ENCODE results near the gene RTP4.

Gene RTP4

GRCh38 chr3:187368251-187369088 lies at the start of gene RTP4:
TSS of gene RTP4 (plus strand) at chr3:187368385. CDS start at chr3:187368442, 57 bp downstream.
- DNase-seq (ENCODE audit: low read depth): no peak

DNA sequence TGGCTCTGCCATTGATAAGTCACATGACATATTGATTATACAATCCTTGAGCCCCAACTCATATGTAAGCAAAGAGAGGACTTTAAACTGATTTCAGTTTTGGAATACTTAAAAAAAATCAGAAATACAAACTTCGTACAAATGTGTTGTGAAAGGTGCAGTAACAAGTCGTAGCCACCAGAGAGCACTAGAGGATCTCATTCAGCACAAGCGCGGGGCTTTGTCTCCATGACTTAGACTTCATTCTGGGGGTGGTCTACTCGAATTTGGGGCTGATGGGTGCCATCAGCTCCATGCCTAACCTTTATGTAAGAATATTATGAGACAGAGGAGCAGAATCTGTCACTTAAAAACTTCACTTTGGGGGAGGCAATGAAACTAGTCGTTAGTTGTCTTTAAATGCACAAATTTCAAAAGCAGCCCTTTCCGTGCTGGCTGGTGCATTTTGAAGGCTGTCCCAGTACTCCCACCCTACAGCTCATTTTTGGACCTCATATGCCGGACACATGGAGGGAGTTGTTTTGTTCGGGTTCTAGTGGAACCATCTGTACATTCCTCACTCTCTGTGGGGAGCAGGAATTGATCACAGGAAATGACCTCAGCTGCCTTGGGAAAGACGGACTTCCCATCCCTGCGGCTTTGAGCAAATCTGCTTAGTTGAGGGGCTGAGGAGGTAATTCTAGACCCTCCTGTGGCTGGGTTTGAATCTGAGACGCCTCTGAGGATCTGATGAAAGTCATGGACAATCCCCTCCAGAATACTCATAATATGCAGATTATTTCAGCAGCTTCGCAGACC lies 49.2 kb upstream of the RTP4 start:
- no peak for DNase-seq (ENCODE audit: low read depth)

- peak; percentile 12 for DNase-seq (ENCODE audit: low read depth)
These were observed 48.4 kb upstream of the RTP4 start for GRCh38 chr3:187319699-187320302.

GRCh38 chr3:187321766-187322165 lies 46.4 kb upstream of the RTP4 start:
- no peak for DNase-seq (ENCODE audit: low read depth)

GRCh38 chr3:187322291-187322690 lies 45.9 kb upstream of the RTP4 start:
- DNase-seq (ENCODE audit: low read depth): no peak

DNA sequence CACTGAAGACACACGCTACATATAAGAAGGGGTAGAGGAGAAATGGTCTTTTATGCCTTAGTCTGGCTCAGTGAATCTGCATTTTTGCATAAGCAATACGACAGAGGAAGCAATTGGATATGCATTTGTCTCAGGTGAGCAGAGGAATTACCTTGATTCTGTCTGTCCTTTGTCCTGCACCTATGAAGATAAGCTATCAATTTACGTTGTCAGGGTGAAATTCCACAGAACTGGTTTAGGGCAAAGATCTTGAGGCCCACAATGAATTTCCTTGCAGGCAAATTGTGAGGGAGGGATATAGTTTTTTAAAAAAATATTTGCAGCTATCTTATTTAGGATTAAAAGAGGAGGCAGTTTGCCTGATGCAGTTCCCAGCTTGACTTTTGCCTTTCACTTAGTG lies 45.1 kb upstream of the RTP4 start:
- no peak for DNase-seq (ENCODE audit: low read depth)

DNA sequence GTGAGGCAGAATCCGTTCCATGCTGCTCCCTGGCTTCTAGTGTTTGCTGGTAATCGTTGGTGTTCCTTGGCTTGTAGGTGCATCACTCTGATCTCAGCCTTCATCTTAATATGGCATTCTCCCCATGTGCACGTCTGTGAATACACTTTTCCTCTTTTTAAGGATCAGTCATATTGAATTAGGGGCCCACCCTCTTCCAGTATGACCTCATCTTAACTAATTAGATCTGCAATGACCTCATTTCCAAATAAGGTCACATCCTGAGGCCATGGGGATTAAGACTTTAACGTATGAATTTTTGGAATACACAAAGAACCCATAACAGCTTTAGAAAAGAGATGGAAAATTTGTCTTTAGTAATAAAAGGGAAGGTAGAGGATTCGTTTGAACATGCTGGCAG lies 42.6 kb upstream of the RTP4 start:
- DNase-seq (ENCODE audit: low read depth): no peak

DNA sequence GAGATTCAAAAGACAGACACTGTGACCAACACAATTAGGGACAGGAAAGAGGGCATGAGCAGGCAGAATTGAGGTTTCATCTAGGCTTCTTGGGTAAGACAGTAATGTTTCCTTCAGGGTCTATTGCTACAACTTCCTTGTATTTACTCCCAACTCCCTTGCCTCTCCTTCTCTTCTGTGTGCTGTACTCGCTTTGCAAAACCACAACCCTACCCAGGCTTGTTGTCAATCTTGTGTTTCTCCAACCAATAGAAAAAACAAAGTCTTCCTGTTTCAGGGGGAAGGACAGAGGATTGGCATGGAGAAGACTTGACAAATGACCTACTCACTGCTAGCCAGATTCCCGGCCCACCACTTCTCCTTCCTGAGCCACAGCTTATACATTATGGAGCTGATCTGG lies 40.3 kb upstream of the RTP4 start:
- no peak for DNase-seq (ENCODE audit: low read depth)

- DNase-seq (ENCODE audit: low read depth): no peak
These were observed 39.5 kb upstream of the RTP4 start for GRCh38 chr3:187328691-187329090.

GRCh38 chr3:187334904-187335303 lies 33.3 kb upstream of the RTP4 start:
- DNase-seq (ENCODE audit: low read depth): no peak

- no peak for DNase-seq (ENCODE audit: low read depth)
These were observed 31.9 kb upstream of the RTP4 start for GRCh38 chr3:187336322-187336721.

DNA sequence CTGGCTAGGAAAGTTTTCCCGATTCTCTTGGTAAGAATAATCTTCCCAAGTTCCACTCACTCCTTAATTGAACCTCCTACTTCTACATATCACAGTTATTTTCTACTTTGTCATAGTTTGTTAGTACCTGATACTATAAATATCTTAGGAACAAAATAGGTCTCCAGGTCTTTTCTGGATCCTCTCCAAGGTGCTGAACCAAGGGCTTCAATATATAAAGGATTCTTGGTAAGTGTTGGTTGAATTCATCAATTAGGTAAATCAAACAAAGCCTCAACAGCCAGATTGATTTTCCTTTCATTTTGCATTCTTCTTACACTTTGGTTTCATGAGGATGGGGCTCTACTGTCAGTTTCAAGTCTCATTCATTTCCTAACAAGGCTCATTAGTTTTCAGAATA lies 27.6 kb upstream of the RTP4 start:
- DNase-seq (ENCODE audit: low read depth): no peak

GRCh38 chr3:187342255-187342654 lies 25.9 kb upstream of the RTP4 start:
- no peak for DNase-seq (ENCODE audit: low read depth)

DNA sequence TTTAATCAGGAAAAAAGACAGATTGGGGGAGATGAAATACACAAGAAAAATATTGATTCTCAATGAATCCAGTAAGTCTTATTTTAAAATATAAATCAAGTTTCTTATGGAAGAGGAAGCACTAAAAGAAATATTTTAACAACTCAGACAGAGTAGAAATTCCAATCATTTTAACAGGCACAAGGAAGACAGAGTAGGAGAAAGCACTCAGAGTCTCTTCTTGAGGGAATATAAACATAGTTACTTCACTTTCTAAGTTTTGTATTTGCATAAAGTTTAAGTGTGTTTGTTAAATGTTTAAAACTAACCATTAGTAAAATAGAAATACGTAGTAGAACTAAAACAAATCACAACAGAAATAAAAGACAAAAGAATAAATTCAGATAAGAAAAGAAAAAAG lies 24.5 kb upstream of the RTP4 start:
- no peak for DNase-seq (ENCODE audit: low read depth)

DNA sequence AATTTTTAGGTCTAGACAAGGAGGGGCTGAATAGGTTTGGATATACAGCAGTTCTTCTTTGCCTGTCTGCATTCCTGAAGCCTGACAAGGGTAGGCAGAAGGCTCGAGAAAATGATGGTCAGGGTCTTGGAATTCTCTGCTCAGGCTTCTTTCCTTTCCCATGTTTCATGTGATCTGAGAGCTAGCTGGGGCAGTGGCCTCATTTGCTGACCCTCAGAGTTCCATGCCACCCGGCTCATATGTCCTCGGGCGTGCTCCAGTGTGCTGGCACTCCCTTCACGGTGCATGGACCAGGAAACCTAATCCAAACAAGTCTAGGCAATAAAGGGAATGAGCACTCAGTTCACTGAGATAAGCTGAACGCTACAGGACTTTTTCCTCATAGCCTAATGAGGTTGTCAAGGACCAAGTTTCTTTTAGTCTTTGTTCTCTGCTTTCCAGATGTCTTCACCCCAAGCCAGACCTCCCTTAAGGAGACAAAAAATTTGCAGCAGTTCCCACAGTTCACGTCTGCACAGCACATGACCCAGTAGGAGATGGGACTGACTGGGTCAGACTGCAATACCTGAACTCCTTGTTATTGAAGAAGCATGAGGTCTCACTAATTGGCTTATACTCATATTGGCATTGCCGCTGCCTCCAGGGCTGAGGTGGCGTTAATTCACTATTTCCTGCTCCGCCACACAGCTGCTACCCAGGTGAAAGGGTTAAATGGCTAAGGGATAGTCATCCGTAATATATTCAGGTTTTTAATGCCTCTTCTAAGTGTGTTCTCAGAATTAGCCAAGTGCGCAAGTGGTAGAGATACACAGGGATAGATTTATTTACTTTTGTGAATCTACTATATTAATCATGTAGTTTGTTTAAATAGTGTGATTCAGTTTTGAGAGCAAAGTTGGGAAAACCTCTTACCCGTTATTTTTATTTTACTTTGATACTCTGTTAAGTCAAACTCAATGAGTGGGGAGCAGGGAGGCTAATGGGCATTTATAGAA lies 15.3 kb upstream of the RTP4 start:
- no peak for DNase-seq (ENCODE audit: low read depth)

DNA sequence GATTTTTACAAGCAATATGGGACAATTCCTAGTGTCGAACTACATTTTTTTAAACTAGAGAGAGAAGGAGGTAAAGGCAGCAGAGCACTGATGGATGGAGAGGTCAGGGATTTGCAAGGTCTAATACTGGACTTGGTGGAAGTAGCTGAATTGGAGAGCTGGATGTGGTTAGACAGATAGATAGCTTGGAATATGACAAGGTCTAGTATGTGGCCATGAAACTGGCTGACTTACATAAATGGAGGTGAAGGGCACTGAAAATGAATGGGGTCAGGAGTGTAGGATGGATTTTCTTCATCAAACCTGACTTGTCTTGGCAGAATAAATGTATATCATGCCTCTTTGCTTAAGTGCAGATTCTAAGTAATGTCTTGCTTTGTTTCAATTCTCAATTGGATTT lies 10.1 kb upstream of the RTP4 start:
- DNase-seq (ENCODE audit: low read depth): no peak

DNA sequence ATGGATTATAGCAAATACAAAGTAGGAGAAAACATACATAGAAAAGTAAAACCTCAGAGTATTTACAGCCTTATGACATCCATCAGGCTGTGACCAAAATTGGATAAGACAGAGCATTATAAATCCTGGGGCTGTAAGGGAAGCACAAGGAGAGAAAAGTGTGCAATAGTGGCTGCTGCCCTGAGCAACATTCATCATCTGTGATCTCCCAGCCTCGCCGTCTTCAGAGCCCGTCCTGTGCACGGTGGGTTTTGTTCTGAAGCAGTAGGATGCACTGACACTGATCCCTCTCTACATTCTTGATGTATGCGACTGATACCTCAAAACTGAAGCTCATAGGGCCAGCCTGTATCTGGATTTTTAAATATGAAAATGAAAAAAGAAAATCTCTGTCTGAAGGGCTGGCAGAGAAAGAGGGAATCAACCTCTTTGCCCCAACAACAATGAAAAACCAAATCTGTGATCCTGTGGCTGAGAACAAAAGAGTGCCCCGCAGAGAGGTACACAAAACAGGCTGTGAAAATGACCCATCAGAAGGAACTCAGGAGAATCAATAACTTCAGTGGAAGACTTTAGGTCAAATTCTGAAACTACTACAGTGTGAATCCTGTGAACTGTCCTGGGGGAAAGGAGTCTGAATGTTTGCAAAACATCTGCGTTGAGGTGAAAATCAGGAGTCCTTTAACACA lies 8.2 kb upstream of the RTP4 start:
- DNase-seq (ENCODE audit: low read depth): no peak

DNA sequence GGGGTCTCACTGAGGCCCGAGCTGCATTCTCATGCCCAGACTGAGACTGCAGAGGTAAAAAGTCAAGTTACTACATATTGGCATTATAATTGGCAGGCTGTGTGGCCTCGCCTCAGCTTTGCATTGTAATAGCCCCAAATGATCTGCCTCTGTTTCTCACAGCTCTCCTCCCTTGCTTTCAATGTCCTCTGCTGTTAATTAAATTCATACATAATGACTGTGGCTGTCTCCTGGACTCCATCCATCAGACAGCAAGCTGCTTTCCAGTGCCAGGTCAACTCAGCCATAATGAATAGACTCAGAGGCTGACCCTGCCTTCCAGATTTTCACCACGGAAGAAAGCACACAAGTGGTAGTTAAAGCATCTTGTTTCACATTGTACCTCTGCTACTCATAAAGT lies 7.6 kb upstream of the RTP4 start:
- no peak for DNase-seq (ENCODE audit: low read depth)

DNA sequence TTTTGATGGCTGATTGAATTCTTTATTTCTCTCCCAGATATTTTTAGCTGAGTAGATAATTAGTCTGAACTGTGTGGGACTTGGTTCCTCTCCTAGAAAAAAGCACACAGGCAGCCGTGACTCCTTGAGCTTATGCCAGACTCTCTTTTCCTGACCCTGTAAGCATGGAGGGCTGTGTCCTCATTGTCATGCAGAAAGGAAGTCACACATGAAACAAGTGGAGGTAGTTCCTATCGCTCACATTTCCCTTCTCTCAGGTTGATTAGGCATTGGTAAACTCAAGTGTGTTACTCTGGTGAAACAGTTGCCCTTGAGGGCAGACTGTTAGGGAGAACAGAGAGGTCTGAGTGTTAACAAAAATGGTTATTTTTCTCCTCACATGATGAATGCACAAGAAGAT lies 6.3 kb upstream of the RTP4 start:
- DNase-seq (ENCODE audit: low read depth): no peak

- DNase-seq (ENCODE audit: low read depth): no peak
These were observed 553 bp upstream of the RTP4 start for GRCh38 chr3:187367561-187368103.

- DNase-seq (ENCODE audit: low read depth): no peak
These were observed 883 bp downstream of the RTP4 start for GRCh38 chr3:187369089-187369447.

Data from stimulated activated CD8-positive, alpha-beta memory T cell treated with anti-CD3 and anti-CD28 coated beads, Interleukin-15, amount 100 ng/mL, for 24 hours (primary cell).